Lower lobe of right lung (tissue), 2 donors: ENCODE data around the gene AP3S2. TPM values are rescaled to one million over a fixed set of nuclear protein-coding genes. Genes with fewer than 3 reads are reported as not detected.

Source experiments
- ATAC-seq, 2 donors: fragments of 200-7000 bp; cut with Tn5 transposase; one replicate each; pipeline ENCODE4 v1.9.1; 2020 to 2022; ENCODE audit warnings: mild to moderate bottlenecking in 2 of 2, moderate library complexity in 2 of 2
- DNase-seq: peaks from one replicate; pipeline ENCODE4 v3.0.0-alpha.2; 2020
- H3K27ac ChIP-seq: fragments of 200-600 bp; one replicate; pipeline ENCODE4 v1.8.0; 2022
- H3K27me3 ChIP-seq: fragments of 200-600 bp; one replicate; pipeline ENCODE4 v1.8.0; 2022; ENCODE audit warnings: low read depth
- H3K36me3 ChIP-seq: fragments of 200-600 bp; one replicate; pipeline ENCODE4 v1.8.0; 2022; ENCODE audit warnings: mild to moderate bottlenecking
- H3K4me1 ChIP-seq: fragments of 200-600 bp; one replicate; pipeline ENCODE4 v1.8.0; 2022
- H3K4me3 ChIP-seq: fragments of 200-600 bp; one replicate; pipeline ENCODE4 v1.8.0; 2022; ENCODE audit warnings: mild to moderate bottlenecking
- H3K9me3 ChIP-seq: fragments of 200-600 bp; one replicate; pipeline ENCODE4 v1.8.0; 2022
- intact Hi-C: fragments of 100-400 bp; cut with DNase I; formaldehyde crosslinking; loops from one replicate; pipeline ENCODE4 v1.11.0; 2022
- total RNA-seq: library from RNA; stranded (reverse); fragmentation: NEBNext Ultra II Directional; extraction: Animal tissue kit (Norgen Biotek cat#: 25700); gene quantifications from one replicate; pipeline ENCODE4 v1.2.1, GENCODE V29; 2021
- TF ChIP-seq, protein P1 (sequence below): fragments of 200-600 bp; IDR thresholded peaks from one replicate; pipeline ENCODE4 v1.8.0; 2022; ENCODE audit warnings: antibody characterized with exemption, mild to moderate bottlenecking
- donor health status: DM: no; HTN: yes; CAD: no; lungs with severe emphysema.

AP3S2 gene
- total RNA-seq, 1 donor from 2014 or later, result 36.9 TPM

DNA sequence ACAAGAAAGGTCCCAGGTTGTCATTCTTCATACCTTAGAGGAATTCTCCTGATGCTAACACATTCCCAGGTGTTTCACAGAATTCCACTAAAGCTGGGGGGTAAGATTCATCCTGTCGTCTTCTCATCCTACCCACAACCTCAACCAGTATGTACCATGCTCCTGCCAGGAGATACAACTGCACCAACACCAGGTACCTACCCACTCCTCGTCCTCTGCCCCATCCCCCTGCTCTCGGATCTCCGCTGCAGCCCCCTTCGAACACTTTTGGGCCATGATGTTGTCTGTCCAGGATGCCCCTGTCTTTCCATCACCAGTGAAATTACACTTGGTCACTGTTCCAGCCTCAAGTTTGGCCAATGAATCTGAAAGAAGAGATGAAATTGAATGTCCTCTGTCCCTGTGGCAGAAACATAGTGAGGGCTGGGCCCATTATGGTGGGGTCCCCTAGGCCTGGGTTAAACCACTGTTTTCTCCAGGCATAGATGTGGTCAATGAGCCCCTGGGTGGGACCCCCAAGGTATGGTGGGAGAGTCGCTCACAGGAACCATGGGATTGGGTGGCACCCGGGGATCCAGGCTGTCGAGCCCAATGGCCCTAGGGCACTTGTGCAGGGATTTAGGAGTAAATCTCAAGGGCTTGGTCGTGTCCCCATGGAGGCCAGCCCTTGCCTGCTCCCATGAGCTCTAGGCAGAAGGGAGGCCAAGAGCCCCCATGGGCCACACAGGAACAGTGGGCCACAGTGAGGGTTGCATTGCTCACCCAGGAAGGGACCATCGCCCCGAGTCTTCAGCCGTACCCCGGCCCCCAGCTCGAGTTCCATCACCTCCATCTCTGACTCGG is 9.4 kb upstream of the AP3S2 start:
- no peak overlapping the region for H3K4me3 ChIP-seq
- peaks cover 79% of the 10 kb centered on the region for H3K36me3 ChIP-seq
- no peaks in the 10 kb centered on the region for H3K27me3 ChIP-seq
- H3K9me3 ChIP-seq, result no peaks in the 10 kb centered on the region
- no peak overlapping the region for H3K27ac ChIP-seq
- TF ChIP-seq, protein P1, sequence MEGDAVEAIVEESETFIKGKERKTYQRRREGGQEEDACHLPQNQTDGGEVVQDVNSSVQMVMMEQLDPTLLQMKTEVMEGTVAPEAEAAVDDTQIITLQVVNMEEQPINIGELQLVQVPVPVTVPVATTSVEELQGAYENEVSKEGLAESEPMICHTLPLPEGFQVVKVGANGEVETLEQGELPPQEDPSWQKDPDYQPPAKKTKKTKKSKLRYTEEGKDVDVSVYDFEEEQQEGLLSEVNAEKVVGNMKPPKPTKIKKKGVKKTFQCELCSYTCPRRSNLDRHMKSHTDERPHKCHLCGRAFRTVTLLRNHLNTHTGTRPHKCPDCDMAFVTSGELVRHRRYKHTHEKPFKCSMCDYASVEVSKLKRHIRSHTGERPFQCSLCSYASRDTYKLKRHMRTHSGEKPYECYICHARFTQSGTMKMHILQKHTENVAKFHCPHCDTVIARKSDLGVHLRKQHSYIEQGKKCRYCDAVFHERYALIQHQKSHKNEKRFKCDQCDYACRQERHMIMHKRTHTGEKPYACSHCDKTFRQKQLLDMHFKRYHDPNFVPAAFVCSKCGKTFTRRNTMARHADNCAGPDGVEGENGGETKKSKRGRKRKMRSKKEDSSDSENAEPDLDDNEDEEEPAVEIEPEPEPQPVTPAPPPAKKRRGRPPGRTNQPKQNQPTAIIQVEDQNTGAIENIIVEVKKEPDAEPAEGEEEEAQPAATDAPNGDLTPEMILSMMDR, result no peak
- intact Hi-C loops, result no loop called here
- DNase-seq (no peak), ATAC-seq (no peak)
- peaks cover 5% of the 10 kb centered on the region for H3K4me1 ChIP-seq

DNA sequence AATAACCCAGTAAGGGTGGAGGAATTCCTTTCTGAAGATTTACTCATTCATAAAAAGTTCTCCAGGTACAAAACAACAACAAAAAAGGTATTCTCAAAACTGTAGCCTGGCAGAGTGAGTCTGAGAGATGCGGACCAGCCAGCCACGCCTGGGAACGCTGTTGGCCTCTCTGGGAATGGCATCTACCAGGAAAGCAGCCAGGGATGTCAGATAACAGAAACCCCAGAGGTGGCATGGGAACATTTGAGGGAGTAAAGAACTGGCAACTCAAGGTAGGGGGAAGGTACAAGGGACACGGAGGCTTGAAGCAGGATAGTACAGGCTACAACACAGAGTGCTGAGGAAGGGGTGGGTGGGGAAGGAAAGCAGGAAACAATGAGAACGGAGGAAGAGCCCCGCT is 7.1 kb upstream of the AP3S2 start:
- no peak for ATAC-seq
- no peak overlapping the region for H3K4me3 ChIP-seq
- no peaks in the 10 kb centered on the region for H3K9me3 ChIP-seq
- H3K4me1 ChIP-seq, result peaks cover 5% of the 10 kb centered on the region
- H3K36me3 ChIP-seq, result peaks cover 55% of the 10 kb centered on the region
- intact Hi-C loops, result no loop called here
- TF ChIP-seq, protein P1, result no peak
- no peak for DNase-seq
- no peaks in the 10 kb centered on the region for H3K27me3 ChIP-seq
- no peak overlapping the region for H3K27ac ChIP-seq

DNA sequence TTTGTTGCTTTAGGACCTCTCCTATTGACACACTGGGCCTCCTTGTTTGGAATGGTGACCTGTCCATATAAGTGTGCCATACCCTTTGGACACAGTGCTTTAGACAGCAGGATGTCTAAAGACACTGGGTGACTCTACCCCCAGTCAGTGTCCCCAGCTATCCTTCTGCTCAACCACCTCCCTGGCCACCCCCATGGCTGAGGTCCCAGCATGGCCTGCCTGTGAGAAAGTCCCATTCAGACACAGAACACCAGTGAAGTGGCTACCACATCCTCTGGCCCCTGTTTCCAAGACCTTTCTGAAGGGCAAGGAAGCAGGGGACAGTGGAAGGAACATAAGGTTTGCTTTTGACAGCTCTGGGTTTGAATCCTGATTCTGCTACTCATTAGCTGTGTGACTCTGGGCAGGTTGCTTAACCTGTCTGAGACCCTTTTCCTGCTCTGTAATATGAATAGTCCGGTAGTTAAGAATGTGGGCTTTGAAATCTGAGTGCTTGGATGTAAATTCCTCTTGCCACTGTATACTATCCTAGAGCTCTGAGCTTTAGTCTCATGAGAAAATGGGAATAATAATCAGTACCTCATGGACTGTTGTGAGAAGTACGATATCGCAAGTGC is 6.3 kb upstream of the AP3S2 start:
- no peaks in the 10 kb centered on the region for H3K27me3 ChIP-seq
- TF ChIP-seq, protein P1, result no peak
- intact Hi-C loops, result loop anchor here (10.0 kb wide), 1 partner anchor 185 kb away; no protein-coding TSS in a partner anchor
- H3K4me1 ChIP-seq, result peaks cover 8% of the 10 kb centered on the region
- no peak overlapping the region for H3K4me3 ChIP-seq
- ATAC-seq (no peak), DNase-seq (no peak)
- no peaks in the 10 kb centered on the region for H3K9me3 ChIP-seq
- H3K27ac ChIP-seq, result no peak overlapping the region
- H3K36me3 ChIP-seq, result peaks cover 53% of the 10 kb centered on the region

DNA sequence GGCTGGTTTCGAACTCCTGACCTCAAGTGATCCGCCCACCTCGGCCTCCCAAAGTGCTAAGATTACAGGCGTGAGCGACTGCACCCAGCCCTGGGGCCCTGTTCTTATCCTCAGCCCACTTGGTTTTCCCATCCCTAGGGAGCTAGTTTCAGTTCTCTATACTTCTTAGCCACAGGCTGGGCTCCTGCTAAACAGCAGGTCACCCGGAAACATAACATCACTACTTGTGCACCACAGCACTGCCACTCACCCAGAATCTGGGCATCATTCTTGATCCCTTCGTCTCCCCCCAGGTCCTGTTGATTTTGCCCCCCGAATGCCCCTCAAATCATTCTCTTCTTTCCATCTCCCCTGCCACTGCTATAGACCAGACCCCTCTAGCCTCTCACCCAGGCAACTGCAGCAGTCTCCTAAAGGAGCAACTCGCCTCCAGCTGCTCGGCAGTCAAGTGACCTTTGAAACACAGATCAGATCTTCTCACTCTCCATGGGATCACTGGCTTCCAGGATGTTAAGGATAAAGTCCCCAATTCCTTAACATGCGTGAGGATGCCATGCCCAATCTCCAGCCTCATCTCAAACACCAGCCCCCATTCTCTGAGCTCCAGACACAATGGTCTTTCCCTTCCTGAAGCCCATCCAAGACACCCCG is 5.6 kb upstream of the AP3S2 start:
- no peak overlapping the region for H3K27ac ChIP-seq
- peaks cover 14% of the 10 kb centered on the region for H3K4me1 ChIP-seq
- TF ChIP-seq, protein P1, result no peak
- intact Hi-C loops, result loop anchor here (10.0 kb wide), 1 partner anchor 185 kb away; no protein-coding TSS in a partner anchor
- DNase-seq, result no peak
- H3K36me3 ChIP-seq, result peaks cover 47% of the 10 kb centered on the region
- peak; percentile 38 to 53 for ATAC-seq
- H3K9me3 ChIP-seq, result no peaks in the 10 kb centered on the region
- H3K27me3 ChIP-seq, result no peaks in the 10 kb centered on the region
- H3K4me3 ChIP-seq, result no peak overlapping the region

DNA sequence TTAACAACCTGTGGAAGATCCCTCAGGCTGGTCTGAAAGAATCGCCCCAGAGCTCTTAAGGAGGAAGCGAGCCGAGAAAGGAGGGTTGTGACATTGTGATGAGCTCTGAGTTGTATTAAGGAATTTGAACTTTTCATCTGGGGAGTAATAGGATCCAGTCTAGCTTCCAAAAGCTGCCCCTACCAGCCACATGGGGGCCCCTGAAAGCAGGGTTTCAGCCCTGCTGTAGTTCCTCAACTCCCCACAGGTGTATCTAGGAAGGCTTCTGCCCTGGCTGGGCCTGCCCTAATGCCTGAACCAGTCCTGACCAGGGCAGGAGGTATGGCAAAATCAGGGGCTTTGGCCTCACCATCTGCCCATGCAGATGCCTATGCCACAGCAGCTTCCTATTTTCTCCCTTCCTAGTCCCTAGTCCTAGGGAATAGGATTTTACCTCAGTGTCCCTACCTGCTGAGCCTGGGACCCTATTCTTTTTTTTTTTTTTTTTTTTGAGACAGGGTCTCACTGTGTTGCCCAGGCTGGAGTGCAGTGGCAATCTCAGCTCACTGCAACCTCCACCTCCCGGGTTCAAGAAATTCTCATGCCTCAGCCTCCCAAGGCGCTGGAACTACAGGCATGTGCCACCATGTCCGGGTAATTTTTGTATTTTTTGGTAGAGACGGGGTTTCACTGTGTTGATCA is 5.0 kb upstream of the AP3S2 start:
- TF ChIP-seq, protein P1, result peak; percentile 56
- H3K9me3 ChIP-seq, result no peaks in the 10 kb centered on the region
- no peak overlapping the region for H3K4me3 ChIP-seq
- H3K36me3 ChIP-seq, result peaks cover 40% of the 10 kb centered on the region
- intact Hi-C loops, result loop anchor here (10.0 kb wide), 1 partner anchor 186 kb away; no protein-coding TSS in a partner anchor
- ATAC-seq (peak; percentile 55 to 69), DNase-seq (no peak)
- H3K27me3 ChIP-seq, result no peaks in the 10 kb centered on the region
- H3K27ac ChIP-seq, result no peak overlapping the region
- H3K4me1 ChIP-seq, result peaks cover 16% of the 10 kb centered on the region
